MM.1S (cell line): ENCODE results near the gene GRAMD2A.

Experiments
- CTCF ChIP-seq: fragments of 300-600 bp; sonication (generic); IDR thresholded peaks from 2 replicates; pipeline ENCODE4 v1.5.1; 2016; ENCODE audit warnings: antibody characterized with exemption, low read length, mixed read lengths
- EZH2 ChIP-seq: fragments of 300-600 bp; sonication (generic); optimal IDR thresholded peaks from 2 replicates; pipeline ENCODE3; 2017; ENCODE audit warnings: low read depth, mild to moderate bottlenecking, antibody characterized with exemption, low read length, mixed read lengths

GRCh38 chr15:72154316-72154715 lies 43.3 kb downstream of the GRAMD2A start:
- TF ChIP-seq EZH2 (no peak), CTCF (no peak)
